DMS53 treated with DMSO at 0.1 percent for 48 hours (cell line): ENCODE results near the gene CISH.

Experiments used
- DNase-seq: peaks from one replicate; lab custom pipeline; 2025; ENCODE audit not compliant: unreplicated experiment; lab: John Stamatoyannopoulos, UW

The CISH gene

DNA sequence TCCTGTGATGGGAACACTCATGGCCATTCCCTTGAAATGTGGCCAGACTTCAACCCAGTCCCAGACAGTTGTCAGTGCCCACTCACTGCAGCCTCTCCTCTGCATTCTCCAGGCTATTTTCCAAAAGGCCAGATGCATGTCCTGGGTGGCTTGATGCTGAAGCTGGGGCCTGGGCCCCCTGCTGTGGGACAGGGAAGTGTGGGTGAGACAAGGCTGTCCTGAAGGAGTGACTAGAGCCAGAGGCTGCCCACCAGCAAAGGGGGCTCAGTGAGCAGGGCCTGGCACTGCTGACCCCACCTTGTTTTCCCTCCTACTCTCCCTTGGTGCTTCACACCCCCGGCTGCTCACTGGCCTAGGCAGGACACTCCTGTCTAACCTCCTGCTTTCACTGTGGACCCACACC is 11.9 kb downstream of the CISH start:
- DNase-seq: no peak

DNA sequence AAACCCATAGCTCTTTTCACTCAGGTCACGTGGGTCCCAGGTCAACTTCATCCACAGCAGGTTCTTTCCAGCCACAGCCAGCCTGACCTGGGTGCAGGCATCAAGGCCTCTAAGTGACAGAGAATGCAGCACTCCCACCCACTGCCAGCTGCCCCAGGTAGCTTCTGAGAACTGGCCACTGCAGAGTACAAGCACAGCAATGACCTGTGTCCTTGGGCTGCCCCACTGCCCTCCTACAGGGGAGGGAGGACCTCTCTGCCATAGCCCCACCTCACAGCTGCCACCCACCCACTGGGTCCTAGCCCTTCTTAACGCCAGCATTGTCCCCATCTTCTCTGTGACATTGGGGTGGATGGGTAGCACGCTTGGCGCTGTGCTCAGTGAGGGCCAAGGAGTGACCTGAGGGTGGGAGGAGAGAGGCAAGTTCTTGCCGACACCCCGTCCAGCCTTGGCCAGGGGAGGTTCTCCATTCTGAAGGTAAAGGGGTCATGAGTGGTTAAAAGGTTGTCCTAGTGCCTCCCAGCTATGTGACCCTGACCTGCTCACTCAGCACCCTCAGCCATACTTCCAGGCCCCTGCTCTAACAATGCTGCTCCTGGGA is 12.4 kb downstream of the CISH start:
- DNase-seq: no peak

DNA sequence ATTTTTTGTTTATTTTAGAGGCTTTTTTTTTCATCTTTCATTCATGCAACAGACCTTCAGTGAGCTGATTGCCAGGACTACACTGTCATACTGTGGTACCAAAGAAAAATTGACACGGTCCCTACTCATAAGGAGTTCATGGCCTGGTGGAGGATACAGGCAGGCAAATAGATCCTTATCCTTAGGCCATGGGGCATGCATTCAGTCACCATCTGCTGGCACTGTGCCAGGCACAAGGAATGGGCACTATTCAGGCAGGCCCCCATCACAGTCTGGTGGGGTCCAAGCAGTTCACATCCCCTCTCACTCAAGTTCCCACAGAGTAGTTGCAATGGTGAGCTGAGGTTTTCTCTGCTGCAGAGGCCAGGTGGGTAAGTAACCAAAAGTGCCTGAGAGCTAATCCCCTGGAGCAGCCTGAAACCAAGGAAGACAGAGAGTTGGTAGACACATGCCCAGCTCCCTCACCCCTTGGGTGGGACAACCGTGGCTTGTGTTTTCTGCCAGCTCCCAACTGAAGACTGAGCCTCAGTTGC is 17.3 kb downstream of the CISH start:
- no peak for DNase-seq

DNA sequence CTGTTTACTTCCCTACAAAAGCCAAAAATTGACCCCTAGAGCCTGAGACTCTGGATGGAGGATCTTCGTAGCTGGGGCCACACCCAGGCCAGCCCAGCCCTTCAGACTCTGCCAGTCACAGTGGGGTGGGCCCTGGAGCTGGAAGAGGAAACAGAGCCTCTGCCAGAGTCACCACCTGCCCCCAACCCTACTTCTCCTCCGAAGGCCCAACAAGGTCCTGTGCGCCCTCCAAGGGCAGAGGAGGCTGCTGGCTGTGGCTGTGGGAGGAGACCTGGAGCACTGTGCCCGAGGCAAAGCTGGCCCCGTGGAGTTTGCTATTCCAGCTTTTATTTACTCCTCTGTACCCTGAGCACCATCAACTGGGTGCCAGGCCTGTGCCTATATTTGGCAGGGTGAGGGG is 19.0 kb downstream of the CISH start:
- DNase-seq: no peak

DNA sequence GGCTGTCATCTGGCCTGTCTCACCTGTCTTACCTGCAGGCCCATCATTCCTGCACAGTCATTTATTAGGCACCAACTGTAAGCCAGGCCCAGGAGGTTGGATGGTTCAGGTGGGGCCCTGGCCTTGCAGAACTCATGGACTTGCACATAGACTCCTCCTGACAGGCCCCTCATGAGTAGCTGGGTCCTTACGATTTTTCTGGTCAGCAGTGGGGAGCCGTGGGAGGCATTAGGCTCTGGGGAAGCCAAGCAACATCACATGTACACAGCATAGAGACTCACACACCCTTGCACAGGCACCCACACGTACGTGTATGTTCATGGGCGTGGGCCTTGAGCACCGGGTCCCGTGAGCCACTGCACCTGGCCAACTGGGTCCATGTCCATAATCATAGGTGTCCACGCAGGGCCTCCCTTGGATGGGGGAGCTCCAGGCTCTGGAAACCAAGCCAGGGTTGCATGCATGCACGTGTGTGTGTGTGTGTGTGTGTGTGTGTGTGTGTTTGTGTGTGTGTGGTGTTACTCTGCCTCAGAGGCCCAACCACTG is 20.3 kb downstream of the CISH start:
- DNase-seq: no peak

DNA sequence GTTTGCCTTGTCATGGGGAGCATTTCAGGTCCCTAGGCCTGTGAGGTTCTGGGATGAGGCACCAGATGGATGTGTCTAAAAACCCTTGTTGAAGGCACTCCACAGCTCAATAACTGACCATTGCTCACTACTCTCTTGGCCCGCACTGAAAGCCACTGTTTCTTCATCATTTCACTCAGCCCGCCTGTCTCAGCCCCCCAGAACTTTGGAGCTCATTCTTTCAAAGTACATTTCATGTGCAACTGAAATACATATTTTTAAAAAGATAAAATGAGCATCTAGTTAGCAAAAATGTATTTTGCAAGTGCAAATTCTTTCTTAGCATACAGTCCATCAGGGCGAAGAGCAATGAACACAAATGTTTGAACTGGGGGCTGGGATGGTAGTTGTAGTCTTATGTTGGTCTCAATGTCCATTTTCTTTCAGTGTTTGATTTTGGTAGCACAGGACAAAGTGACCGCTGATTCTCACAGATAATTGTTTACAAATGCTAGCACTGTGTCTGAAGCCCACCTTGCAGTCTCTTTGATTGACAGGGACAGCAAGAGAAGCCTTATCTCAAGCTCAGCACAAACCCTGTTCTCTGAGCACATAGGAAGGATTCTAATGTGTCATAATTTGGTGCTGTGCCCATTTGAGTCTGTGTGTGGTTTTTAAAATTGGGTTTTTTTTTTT is 22.7 kb downstream of the CISH start:
- DNase-seq: no peak

DNA sequence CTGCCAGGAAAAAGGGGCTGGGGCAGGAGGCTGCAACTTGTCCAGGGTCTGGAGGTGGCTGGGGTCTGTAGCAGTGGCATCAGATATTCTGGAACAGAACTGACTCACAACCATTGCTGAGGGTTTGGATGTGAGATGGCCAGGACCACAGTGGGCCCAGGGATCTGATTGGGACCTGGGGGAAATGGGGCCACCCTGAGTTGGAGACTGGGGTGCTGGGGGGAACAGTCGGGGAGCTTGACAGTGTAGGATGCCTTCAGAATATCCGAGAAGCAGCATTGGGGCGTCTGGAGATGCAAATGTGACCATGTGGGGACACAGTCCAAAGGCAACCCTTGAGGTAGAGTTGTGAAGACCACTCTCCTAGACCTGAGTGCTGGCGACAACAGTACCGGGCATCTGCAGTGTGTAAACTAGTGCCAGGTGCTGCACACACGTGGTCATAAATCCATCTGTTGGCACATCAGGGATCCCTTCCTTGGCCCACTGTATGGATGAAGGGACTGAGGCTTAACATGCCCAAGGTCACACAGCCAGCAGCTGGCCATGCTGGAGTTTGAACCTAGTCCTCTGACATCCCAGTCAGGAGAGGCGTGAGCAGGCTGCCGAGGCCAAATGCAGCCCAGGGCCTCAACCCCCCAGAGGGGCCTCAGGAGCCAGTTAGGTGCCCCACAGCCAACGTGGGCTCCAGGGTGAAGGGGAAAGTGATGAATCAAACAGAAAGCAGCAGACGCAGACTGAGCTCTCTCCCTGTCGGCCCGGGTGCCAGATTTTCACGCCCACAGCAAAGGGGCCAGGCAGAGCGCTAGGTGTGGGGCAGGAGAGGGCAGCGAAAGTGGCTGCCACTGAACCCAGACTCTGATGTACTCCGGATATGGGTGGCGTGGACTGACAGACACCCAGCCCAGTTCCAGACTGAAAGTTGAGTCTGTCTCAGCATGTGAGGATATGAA is 23.5 kb downstream of the CISH start:
- no peak for DNase-seq

DNA sequence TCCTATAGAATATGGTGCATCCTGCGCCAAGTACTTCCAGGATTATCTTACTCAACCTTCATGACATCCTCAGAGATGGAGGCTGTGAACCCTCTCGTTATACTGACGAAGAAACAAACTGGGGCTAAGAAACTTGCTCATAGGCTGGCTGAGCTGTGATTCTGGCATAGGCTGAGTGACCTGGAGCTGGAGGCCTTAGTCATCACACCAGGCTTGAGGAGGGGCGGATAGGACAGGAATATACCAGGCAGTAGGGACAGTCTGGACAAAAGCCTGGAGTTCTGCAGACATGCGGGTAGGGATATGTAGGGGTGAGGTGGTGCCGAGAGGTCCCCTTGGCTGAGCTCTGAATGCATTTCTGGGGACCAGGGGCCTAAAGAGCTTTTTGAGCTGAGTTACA is 24.2 kb downstream of the CISH start:
- DNase-seq: no peak

DNA sequence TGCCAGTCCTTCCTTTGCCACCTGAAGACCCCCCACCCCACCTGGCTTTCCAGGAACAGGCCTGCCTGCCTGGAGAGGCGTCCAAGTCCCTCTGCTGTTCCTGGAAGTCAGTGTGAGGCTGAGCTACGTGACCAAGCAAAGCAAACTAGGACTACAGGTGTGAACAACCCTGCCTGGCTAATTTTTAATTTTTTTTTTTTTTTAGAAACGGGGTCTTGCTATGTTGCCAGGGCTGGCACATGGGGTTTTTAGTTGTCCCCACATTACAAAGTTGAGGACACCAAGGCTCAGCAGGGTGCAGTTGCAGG is 24.9 kb downstream of the CISH start:
- no peak for DNase-seq

DNA sequence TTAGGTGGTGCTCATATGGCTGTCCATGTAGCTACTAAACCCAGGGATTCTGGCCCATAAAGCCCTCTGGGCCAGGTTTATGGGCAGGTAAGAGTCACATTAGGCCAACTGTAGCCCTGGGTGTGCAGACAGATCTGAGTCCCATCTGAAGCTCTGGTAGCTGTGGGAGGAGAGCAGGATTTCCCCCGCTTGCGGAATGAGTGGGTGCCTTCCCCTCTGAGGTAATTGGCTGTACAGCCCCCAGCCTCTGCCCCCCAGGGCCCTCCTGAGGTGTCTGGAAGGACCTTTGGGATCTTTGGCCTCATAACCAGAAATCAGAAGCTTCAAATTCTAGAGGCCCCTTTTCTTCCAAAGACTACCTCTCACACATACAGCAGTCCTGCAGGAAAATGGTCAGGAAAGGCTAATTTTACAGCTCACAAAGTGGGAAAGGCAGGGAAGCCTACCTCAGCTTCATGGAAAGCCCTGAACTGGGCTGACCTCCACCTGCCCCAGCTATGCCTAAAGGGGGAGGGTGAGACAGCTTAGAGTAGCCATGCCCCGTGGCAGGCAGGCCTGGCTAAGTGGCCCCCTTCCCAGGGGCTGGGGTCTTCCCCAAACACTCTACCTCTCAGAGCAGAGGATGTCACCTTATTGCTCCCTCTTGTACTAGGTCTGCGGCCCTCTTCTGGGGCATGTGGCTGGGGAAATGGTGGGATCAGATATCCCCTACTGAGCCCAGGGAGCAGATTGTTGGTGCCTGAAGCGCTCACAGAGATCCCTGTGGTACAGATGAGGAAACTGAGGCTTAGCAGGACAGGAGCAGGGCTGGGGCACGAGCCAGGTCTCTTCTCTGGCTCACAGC is 25.4 kb downstream of the CISH start:
- no peak for DNase-seq

DNA sequence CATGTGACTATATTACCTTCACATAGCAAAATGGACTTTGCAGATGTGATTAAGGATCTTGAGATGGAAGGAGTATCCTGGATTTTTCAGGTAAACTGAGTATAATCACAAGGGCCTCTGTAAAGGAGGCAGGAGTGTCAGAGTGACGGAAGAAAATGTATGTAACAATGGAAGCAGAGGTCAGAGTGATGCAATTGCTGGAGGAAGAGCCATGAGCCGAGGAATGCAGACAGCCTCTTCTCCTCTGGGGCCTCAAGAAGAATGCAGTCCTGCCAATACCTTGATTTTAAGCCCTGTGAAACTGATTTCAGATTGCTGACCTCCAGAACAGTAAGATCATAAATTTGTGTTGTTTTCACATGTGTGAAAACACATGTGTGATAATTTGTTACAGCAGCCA is 27.2 kb downstream of the CISH start:
- no peak for DNase-seq

DNA sequence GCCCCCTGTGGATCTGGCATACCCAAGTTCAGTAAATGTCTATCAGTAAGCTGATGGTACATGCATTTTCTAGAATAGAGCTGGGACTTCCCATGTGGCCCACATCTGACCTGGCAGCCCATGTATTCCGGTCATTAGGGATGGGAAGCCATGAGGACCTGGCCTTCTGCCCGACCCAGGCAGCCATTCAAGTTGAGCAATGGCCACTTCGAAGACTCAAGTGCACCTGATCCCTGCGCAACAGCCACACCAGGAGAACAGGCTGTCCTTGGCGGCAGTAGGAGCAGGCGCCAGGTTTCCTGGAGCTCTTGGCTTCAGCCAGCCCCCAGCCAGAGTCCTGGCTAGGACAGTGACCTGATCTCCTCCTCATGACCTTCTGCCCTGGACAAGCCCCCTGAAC is 27.7 kb downstream of the CISH start:
- DNase-seq: no peak

DNA sequence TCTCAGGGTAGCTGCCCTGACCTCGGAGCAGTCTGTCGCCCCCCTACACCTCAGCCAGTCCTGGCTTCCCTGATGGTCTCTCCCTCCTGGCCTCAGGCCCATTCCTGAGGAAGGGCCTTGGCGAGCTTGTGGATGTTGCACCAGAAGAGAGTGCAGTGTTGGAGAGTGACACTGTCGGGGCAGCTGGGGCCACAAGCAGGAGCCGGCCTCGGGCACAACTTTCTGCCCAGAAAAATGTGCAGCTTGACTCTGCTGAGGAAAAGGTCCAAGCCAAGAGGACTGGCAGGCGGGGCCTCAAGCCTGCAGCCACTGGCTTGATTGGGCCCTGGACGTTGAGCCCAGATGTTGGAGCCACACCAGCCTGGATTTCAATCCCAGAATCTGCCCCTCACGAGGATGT is 29.5 kb downstream of the CISH start:
- no peak for DNase-seq

DNA sequence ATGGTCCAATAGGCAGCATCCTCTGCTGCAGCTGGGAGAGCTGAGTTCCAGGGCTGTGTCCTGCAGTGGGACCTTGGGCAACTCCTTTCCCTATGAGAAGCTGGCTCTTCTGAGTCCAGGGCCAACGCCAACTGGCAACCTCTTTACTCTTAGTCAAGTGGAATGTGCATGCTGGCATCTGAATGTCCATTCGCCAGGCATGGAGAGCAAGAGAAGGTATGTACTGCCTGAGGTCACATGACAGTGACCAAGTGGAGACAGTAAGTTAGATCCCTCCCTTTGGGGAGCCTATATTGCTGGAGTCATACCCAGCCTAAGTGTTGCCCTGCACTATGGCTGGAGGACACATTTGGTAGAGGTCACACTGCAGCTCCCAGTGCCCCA is 30.1 kb downstream of the CISH start:
- no peak for DNase-seq

DNA sequence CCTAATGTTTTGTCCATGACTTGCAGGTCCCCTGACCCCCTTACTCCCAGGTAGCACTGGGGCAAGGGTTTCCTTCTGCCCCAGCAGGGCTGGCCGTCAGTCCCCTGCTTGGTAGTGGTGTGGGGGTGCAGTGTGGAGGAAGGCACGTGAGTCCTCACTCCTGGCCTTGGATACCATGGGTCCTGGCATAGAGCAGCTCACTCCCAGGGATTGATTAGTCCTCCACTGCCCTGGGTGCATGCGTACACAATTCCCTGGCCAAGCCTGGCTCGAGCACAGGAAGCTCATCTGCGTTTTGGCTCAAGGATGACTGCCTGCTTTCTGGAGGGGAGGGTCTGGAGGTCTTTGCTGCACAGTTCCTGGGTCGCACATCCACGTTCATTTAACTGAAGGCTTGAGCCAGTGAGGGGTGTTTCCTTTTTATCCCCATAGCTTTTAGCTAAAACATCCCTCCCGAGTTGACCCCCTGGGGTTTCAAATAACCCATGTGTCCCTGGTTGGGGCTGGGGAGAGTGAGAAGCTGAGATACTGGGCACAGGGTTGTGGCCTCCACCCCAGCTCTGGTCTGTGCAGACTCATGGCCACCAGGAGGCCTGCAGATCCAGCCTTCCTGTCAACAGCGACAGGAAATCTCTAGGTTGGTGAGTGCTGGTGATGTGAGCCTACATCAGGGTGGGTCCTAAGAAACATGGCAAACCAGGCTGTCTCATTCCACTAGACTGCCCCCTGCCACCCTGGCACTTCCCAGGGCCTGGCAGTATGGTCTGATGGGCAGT is 30.7 kb downstream of the CISH start:
- DNase-seq: no peak

DNA sequence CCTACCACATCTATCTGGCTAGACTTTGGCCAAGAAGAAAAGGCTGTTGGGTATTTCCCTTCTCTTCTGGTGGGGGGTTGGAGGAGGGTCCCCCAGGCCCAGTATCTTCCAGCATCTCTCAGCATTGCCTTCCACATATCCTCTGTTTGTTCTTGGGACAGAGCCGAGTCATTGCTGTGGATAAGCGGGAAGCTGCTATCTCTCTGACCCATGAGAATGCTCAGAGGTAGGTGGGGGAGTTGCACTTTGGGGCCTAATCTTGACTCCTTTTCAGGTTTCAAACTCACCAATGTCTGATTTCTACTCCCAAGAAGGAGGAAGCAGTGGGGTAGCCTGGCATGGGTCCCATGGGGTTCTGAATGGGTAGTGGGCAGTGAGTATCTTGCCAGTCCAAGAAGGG is 34.2 kb downstream of the CISH start:
- DNase-seq: no peak

DNA sequence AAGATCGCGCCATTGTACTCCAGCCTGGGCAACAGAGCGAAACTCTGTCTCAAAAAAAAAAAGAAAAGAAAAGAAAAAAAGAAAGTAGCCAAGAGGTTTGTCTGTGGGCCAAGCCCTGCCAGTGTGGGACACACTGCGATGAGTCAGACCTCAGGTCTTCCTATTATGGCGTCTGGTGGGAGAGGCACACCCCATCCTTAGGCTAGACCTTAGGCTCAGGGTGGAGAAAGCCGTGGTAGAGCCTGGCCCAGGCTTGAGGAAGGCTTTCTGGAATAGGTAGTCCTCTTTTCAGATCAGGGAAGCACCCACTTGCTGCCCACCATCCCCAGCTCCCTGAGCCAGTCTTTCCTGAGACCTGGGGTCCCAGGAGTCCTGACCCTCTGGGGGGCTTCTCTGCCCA is 36.2 kb downstream of the CISH start:
- DNase-seq: no peak

DNA sequence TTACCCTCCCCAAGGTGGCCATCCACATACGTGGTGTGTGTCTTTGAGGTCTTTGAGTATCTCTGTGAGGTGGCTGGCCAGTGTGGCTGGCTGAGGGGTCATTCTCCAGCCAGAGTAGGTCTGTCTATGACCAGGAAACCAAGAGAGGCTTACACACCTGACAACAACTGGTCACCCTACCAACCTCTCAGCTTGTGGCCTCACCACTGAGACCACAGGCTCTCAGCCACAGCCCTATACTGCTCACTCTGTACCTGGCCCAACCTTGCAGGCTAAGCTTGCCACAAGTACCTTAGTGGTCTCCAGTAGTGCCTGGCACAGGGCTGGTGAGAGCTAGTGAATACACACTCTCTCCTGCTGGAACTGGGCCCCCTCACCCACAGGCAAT is 37.1 kb downstream of the CISH start:
- no peak for DNase-seq

DNA sequence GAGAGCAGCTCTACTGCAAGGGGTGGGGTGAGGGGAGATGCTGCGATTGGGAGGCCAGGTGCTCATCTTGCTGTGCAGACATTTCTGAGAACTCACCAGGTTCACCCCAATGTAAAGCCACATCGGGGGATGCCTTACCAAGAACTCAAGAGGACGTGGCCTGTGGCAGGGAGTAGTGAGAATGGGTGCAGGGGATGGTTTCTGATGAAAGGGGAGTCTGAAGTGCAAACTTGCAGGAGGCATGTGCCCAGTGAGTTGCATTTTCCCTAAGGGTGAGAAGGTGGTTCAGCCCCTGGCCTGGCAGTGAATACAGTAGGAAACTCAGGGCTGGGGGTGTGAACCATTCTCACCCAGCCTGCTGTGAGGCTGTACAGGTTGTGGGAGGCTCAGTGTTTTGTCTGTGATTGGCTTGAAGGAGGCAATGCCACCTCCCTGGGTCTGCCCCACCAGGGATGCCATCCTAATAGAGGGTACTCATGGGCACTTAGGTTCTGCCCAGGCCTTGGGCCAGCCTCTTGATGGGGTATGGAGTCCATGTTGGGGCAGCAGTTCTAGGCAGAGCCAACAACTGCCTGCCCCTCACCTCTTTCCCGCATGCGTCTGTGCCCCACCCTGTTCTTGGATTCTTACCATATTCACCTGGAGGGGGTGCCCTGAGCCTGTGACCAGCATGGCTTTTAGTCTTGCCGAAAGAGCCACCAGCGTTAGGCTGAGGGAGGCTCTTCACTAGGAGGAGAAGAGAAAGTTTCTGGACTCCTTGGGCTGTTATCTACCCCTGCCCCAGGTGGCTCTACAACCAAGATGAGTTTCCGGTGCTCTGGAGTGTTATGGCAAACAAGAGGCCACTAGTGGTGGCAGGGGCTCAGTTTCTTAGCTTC is 37.8 kb downstream of the CISH start:
- DNase-seq: no peak
